Renal cortical epithelial cell (primary cell): ENCODE results near the gene OR9Q2. TPM values are rescaled to one million over a fixed set of nuclear protein-coding genes. Genes with fewer than 3 reads are reported as not detected.

Experiments used
- total RNA-seq: library from RNA; depleted of rRNA; stranded (reverse); fragments of >200 nt; gene quantifications from 2 replicates; pipeline ENCODE4 v1.2.3, GENCODE V29; 2014

Gene OR9Q2
- total RNA-seq, 1 donor from 2014 or later = not detected

Other genes starting within 250 kb of the OR9Q2 start
- not detected in 2 replicates for gene OR9Q1, start 165.2 kb upstream of the OR9Q2 start, total RNA-seq
- not detected in 2 replicates for gene OR6Q1, start 158.1 kb upstream of the OR9Q2 start, total RNA-seq
- not detected in 2 replicates for gene OR9I1, start 63.5 kb upstream of the OR9Q2 start, total RNA-seq
- not detected in 2 replicates for gene OR1S2, start 15.1 kb downstream of the OR9Q2 start, total RNA-seq
- gene OR1S1, start 23.6 kb downstream of the OR9Q2 start, total RNA-seq = not detected in 2 replicates
- gene OR10Q1, start 39.8 kb downstream of the OR9Q2 start, total RNA-seq = not detected in 2 replicates
- gene OR10W1, start 79.2 kb downstream of the OR9Q2 start, total RNA-seq = not detected in 2 replicates
- not detected in 2 replicates for gene OR5B17, start 170.0 kb downstream of the OR9Q2 start, total RNA-seq
- gene OR5B3, start 217.8 kb downstream of the OR9Q2 start, total RNA-seq = not detected in 2 replicates
- gene OR5B2, start 239.1 kb downstream of the OR9Q2 start, total RNA-seq = not detected in 2 replicates